HG03565 (cell line): ENCODE results near the gene DMRTA2.
"Not testable (repeated sequence)": the region's sequence is repeated elsewhere in the genome, so short reads cannot be mapped to it uniquely, and the experiment has no call there.

Experiments
- ATAC-seq: cut with Tn5 transposase; IDR thresholded peaks from one replicate; pipeline ENCODE4 v1.9.1; 2021; ENCODE audit warnings: mild to moderate bottlenecking, moderate library complexity; ENCODE audit not compliant: unreplicated experiment

DMRTA2 gene

DNA sequence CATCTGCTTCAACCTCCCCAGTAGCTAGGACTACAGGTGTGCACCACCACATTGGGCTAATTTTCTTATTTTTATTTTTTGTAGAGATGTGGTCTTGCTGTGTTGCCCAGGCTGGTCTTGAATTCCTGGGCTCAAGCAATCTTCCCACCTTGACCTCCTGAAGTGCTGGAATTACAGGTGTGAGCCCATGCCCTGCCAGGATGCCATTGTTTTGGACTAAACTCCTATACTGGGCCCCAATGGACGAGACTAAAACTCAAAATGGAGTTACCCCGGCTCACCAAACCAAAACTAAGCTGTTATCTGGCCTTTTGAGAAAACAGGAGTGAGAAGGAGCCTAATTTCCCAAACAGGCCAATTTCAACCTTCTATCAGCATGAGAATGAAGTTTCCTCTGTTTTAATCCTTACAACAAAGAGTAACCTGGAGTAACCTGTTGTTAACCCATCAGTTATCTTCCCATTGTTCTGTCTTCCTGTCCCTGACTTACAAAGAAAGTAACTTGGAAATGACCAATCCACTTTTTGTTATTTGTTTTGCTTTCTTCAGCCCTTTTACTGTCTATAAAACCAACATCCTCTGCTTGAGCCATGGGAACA is 29.6 kb downstream of the DMRTA2 start:
- ATAC-seq: no peak

- not testable (repeated sequence) for ATAC-seq
Observed at GRCh38 chr1:50381551-50381950, 41.7 kb downstream of the DMRTA2 start.

DNA sequence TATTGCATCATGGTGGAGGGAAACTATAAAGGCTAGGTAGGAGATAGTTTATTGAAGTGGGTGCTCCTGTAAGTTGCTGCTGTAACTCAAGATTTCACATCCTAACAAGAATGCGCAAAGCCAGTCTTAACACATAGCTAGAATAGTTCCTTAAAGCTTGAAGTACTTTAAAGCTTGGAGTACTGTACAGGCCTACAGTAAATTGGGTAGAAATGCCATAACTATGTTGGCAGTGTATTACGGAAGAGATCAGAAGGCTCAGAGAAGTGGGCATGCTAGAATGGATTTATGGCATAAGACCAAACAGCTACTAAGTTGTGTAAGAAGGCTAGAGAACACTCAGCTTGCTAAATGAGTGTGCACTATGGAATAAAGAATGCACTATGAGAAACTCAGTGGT is 44.5 kb downstream of the DMRTA2 start:
- no peak for ATAC-seq

GRCh38 chr1:50373532-50373931 is 49.7 kb downstream of the DMRTA2 start:
- no peak for ATAC-seq

DNA sequence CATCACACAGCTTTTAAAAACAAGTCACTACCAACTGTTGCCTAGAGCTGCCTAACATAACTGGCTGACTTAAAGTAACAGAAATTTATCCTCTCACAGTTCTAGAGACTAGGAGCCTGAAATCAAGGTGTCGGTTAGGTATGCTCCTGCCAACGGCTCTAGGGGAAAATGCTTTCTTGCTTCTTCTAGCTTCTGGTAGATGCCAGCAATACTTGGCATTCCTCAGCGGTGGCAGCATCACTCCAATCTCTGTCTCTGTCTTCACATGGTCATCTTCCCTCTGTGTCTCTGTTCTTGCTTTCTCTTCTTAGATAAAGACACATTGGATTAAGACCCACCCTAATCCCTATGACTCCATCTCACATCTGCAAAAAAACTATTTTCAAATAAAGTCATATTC is 51.5 kb downstream of the DMRTA2 start:
- no peak for ATAC-seq

GRCh38 chr1:50369830-50370229 is 53.4 kb downstream of the DMRTA2 start:
- ATAC-seq: no peak

- no peak for ATAC-seq
Observed at GRCh38 chr1:50369008-50369634, 54.1 kb downstream of the DMRTA2 start.

- no peak for ATAC-seq
Observed at GRCh38 chr1:50368179-50369007, 54.9 kb downstream of the DMRTA2 start.
